ENCODE data around the gene CD96.
A peak's percentile ranks its signal among the peaks of the same experiment; 100 is the strongest.

Gene CD96

DNA sequence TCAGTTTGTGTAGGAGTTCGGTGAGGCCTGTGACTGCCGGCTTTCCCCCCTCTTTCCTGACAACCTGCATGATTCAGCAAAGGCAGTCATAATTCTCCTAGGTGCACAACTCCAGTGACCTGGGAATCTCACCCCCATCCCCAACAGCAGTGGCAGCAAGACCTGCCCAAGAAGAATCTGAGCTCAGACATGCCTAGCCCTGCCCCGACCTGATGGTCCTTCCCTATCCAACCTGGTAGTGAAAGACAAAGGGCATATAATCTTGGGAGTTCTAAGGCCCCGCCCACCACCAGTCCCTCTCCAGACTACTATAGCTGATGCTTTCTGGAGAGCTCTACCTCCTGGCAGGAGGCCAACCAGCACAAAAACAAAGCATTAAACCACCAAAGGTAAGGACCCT lies 97.3 kb downstream of the CD96 start:
- TF ChIP-seq GATA1 (IDR thresholded peaks at IDR 0.05; ENCODE audit: low read depth, low read length): no peak
- no peak for DNase-seq

DNA sequence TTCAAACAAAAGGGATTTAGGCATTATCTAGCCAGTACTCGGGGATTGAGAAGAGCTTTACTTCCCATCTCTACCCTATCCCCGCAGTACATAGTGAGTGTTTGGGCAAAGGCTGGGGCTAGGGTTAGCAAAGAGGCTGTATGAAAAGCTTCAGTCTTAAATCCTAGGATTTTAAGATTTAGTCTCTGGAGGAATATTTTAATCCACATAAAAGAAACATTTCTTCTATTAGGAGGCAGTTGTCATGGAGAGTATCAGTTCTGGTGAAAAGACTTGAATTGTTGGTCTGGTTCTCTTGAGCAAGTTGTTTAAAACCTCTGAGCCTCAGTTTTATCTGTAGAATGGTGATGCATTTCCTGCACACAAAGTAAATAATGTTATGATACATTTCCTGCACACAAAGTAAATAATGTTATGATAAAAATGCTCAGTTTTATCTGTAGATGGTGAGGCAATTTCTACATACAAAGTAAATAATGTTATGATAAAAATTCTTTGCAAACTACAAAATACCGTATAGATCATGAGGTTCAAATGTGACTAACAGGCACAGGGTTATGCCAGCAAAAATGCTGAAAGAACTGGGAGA lies 107.1 kb downstream of the CD96 start:
- DNase-seq: no peak
- TF ChIP-seq POLR2A (IDR thresholded peaks at IDR 0.05; ENCODE audit: low read length) (no peak), GATA1 (IDR thresholded peaks at IDR 0.05; ENCODE audit: low read depth, low read length) (no peak)

- TF ChIP-seq POLR2A (IDR thresholded peaks at IDR 0.05; ENCODE audit: low read length): no peak
- no peak for TF ChIP-seq GATA1 (IDR thresholded peaks at IDR 0.05; ENCODE audit: low read depth, low read length)
Measured at GRCh38 chr3:111650378-111651275, 108.6 kb downstream of the CD96 start.

DNA sequence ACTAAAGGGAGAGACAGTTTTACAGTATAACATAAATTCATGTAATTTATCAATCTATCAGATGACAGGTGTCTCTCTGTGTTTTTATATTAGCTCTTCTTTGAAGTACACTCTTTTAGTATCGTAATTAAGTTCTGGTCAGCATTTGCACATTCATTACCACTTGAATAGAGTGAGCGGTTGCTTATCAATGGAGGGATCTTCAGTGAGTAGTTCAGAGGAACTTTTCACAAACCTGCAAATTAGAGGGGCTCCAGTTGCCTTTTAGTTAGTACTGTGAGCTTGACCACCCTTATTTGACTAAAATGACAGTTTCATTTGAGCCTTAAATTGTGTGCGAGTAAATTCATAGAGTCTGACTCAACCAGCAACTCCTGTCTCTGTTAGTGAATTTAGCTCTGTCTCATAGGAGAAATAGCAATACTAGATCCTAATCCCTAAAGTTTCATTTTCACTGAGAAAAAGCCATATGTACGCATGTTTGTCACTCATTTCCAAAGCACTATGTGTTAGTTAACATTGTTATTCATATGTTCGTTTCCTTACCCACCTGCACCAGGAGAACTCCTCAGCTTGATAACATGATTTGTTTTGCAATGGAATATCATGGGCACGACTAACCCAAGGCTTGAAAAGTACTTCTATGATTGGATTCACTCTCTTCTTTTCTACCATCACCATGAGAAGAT lies 110.6 kb downstream of the CD96 start:
- no peak for TF ChIP-seq POLR2A (IDR thresholded peaks at IDR 0.05; ENCODE audit: low read length)
- TF ChIP-seq GATA1 (IDR thresholded peaks at IDR 0.05; ENCODE audit: low read depth, low read length): no peak
- no peak for DNase-seq

More at GRCh38 chr3:111650378-111651275, 108.6 kb downstream of the CD96 start:
- DNase-seq: no peak

DNA sequence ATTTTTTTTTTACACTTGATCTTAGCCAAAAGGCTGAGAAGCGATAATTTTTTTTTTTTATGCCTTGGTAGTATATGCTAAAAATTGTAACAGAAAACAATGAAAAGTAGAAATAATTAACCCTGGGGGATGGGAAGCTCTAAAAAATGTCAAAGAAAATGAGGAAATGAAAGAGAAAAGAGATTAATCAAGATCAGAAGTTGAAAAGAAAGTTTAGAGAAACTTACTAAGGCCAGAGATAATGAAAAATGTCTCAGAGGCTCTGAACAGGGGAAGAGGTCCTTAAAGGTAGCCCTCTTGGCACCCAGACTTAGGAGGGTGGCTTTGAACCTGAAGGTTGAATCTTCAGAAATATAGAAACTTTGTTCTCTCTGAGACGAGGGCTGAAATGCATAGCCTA lies 111.8 kb downstream of the CD96 start:
- TF ChIP-seq POLR2A (IDR thresholded peaks at IDR 0.05; ENCODE audit: low read length) (no peak), GATA1 (IDR thresholded peaks at IDR 0.05; ENCODE audit: low read depth, low read length) (no peak)

GRCh38 chr3:111662012-111662411 lies 120.0 kb downstream of the CD96 start:
- DNase-seq: no peak

More for the DNA sequence above, 111.8 kb downstream of the CD96 start:
- DNase-seq: no peak

DNA sequence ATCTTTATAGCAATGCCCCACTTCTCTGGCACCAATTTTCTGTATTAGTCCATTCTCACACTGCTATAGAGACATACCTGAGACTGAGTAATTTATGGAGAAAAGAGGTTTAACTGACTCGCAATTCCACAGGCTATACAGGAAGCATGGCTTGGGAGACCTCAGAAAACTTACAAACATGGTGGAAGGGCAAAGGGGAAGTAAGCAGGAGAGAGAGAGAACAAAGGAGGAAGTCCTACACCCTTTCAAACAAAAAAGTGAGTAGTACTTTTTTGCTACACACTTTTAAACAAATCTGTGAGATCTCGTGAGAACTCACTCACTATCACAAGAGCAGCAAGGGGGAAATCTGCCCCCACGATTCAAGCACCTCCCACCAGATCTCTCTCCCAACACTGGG lies 120.9 kb downstream of the CD96 start:
- no peak for TF ChIP-seq POLR2A (IDR thresholded peaks at IDR 0.05; ENCODE audit: low read length)
- TF ChIP-seq GATA1 (IDR thresholded peaks at IDR 0.05; ENCODE audit: low read depth, low read length): no peak
- no peak for DNase-seq

More at GRCh38 chr3:111662012-111662411, 120.0 kb downstream of the CD96 start:
- TF ChIP-seq GATA1 (IDR thresholded peaks at IDR 0.05; ENCODE audit: low read depth, low read length) (no peak), POLR2A (IDR thresholded peaks at IDR 0.05; ENCODE audit: low read length) (no peak)

DNA sequence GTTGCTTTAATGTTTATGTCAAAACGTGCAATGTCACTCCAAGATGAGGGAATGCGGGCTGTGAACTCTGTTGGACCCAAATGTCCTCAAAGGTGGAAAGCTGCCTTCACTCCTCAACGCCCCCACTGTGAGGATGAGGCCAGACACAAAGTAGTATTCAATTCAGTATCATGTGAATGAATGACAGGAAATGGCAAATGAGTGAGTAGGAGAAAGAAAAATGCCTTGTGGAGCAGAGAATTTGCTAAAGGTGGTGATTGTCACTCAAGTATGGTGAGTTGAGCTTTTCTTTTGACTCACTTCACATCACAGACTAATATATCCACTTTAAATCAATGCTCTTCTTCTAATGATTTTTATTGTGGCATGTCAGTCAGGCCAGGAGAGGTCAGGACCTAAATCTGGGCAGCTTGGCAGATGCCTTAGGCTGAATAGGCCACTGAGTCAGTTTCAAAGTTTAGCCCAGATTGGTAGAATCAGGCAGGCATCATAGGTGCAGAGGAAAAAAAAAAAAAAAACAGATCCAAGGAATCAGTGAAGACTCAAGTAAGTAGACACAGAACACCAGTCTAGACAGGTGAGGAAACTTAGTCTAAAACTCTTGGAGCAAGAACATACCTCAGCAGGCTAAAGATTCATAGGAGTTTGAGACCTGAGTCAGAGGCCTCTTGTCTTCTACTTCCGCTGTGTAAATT lies 124.2 kb downstream of the CD96 start:
- TF ChIP-seq GATA1 (IDR thresholded peaks at IDR 0.05; ENCODE audit: low read depth, low read length) (no peak), POLR2A (IDR thresholded peaks at IDR 0.05; ENCODE audit: low read length) (no peak)
- no peak for DNase-seq

DNA sequence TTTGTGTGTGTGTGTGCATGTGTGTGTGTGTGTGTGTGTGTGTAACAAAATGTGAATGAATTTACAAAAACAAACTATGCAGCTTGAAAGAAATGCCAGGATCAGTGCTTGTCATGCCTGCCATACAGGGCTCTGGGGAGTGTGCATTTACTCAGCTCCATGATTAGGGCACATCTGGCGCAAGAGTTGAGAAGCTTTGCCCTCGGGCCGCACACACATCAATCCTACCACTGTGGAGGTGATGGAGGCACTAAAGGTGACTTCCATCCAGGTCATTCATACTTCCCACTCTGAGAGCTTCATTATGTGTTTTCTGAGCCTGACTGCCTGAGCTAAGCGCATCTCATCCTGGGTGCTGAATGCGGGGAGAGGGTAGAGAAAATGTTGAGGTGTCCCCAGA lies 125.2 kb downstream of the CD96 start:
- TF ChIP-seq GATA1 (IDR thresholded peaks at IDR 0.05; ENCODE audit: low read depth, low read length): no peak
- TF ChIP-seq POLR2A (IDR thresholded peaks at IDR 0.05; ENCODE audit: low read length): no peak
- no peak for DNase-seq

DNA sequence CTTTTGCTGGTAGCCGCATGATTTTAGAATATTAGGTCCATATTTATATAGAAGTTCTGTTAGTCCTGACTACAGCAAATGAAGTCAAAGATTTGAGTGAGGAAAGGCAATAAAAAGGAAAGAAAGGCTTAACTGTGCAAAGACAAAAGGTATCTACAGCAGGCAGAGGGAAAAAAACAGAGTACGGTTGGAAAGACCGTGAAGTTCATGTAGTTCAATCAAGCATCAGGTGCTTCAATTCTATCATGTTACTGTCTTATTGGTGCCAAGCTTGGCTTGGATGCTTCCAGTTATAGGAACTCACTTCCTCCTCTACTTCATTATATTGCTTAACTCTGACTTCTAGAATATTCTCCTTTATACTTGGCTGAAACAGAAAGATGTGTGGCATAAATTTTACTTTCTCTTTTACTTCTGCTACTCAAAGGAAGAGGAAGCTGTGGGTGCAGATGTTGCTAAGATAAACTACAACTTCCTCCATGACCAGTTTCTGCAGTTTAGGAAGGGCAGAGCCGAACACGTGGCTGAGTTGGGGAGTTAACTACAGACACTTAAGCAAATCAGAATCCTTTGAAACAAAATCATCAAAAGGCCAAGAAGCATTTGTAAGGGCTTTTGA lies 125.7 kb downstream of the CD96 start:
- DNase-seq: peak; percentile 76 to 83
- TF ChIP-seq POLR2A (IDR thresholded peaks at IDR 0.05; ENCODE audit: low read length) (no peak), GATA1 (IDR thresholded peaks at IDR 0.05; ENCODE audit: low read depth, low read length) (no peak)

GRCh38 chr3:111668326-111668725 lies 126.3 kb downstream of the CD96 start:
- TF ChIP-seq POLR2A (IDR thresholded peaks at IDR 0.05; ENCODE audit: low read length) (no peak), GATA1 (IDR thresholded peaks at IDR 0.05; ENCODE audit: low read depth, low read length) (no peak)
- DNase-seq: peak; percentile 43 to 68

DNA sequence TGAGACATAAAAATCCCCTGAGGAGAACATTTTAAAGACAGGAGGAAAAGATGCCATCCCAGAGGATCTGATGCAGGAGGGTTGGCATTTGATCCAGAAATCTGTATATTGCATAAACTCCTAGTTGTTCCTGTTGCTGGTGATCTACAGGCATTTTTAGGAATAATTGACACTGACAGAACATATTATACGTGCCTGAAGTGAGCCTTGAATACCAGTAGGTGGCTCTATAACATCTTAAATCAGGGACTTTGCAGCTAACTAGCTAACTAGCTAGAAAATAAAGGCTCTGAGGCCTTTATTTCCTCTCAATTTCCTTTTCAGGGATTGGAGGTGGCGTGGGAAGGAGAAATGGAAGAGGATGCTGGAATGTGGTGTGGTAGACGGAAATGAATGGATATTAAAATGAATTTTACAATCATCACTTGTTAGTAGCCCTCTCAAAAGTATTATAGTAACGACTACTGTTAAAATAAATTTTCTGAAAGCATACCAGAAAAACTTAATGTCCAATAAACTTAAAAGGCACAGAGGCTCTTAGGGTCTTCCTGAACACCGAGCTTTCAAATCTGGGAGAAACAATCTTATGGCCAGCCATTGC lies 127.0 kb downstream of the CD96 start:
- TF ChIP-seq GATA1 (IDR thresholded peaks at IDR 0.05; ENCODE audit: low read depth, low read length) (no peak), POLR2A (IDR thresholded peaks at IDR 0.05; ENCODE audit: low read length) (no peak)
- DNase-seq: peak; percentile 61 to 62
